ENCODE results near the gene TPH2.

TPH2 gene

GRCh38 chr12:71938728-71939385, at the start of gene TPH2:
Gene TPH2, plus strand, starts transcription at chr12:71938845. Its CDS starts 142 bp downstream, at chr12:71938987.
- H3K36me3 Mint-ChIP-seq (ENCODE audit: insufficient read depth) = no peaks in the 10 kb centered on the region
- peaks cover 6% of the 10 kb centered on the region for H3K4me1 Mint-ChIP-seq
- no peak within 1 kb of the TSS for H3K27ac Mint-ChIP-seq (ENCODE audit: low read depth)
- no peak within 1 kb of the TSS for H3K4me3 Mint-ChIP-seq
- peaks cover 71% of the 10 kb centered on the region for H3K27me3 Mint-ChIP-seq
- no peaks in the 10 kb centered on the region for H3K9me3 Mint-ChIP-seq
- ATAC-seq (replicated peaks; ENCODE audit: extremely low read depth, poor library complexity, severe bottlenecking) (no peak), DNase-seq (ENCODE audit: low spot score in 2 of 2) (no peak)

GRCh38 chr12:71890475-71890874, 48.2 kb upstream of the TPH2 start:
- Mint-ChIP-seq H3K4me3 (no peak overlapping the region), H3K4me1 (peaks cover 24% of the 10 kb centered on the region), H3K9me3 (no peaks in the 10 kb centered on the region), H3K27me3 (no peaks in the 10 kb centered on the region), H3K27ac (ENCODE audit: low read depth) (no peak overlapping the region), H3K36me3 (ENCODE audit: insufficient read depth) (peaks cover 24% of the 10 kb centered on the region)
- DNase-seq (ENCODE audit: low spot score in 2 of 2) (no peak), ATAC-seq (replicated peaks; ENCODE audit: extremely low read depth, poor library complexity, severe bottlenecking) (no peak)

- DNase-seq (ENCODE audit: low spot score in 2 of 2) (no peak), ATAC-seq (replicated peaks; ENCODE audit: extremely low read depth, poor library complexity, severe bottlenecking) (no peak)
- Mint-ChIP-seq H3K9me3 (no peaks in the 10 kb centered on the region), H3K4me3 (no peak overlapping the region), H3K27ac (ENCODE audit: low read depth) (peak overlapping the region; percentile 79), H3K4me1 (peaks cover 20% of the 10 kb centered on the region), H3K27me3 (no peaks in the 10 kb centered on the region), H3K36me3 (ENCODE audit: insufficient read depth) (peaks cover 30% of the 10 kb centered on the region)
Measured at GRCh38 chr12:71892059-71892458, 46.6 kb upstream of the TPH2 start.

GRCh38 chr12:71896205-71896882, 42.3 kb upstream of the TPH2 start:
- DNase-seq (ENCODE audit: low spot score in 2 of 2) = no peak
- ATAC-seq (replicated peaks; ENCODE audit: extremely low read depth, poor library complexity, severe bottlenecking) = no peak
- no peaks in the 10 kb centered on the region for H3K27me3 Mint-ChIP-seq
- H3K9me3 Mint-ChIP-seq = no peaks in the 10 kb centered on the region
- H3K36me3 Mint-ChIP-seq (ENCODE audit: insufficient read depth) = peaks cover 33% of the 10 kb centered on the region
- H3K27ac Mint-ChIP-seq (ENCODE audit: low read depth) = no peak overlapping the region
- no peak overlapping the region for H3K4me3 Mint-ChIP-seq
- H3K4me1 Mint-ChIP-seq = peaks cover 9% of the 10 kb centered on the region

- no peak overlapping the region for H3K27ac Mint-ChIP-seq (ENCODE audit: low read depth)
- peaks cover 39% of the 10 kb centered on the region for H3K36me3 Mint-ChIP-seq (ENCODE audit: insufficient read depth)
- DNase-seq (ENCODE audit: low spot score in 2 of 2) (no peak), ATAC-seq (replicated peaks; ENCODE audit: extremely low read depth, poor library complexity, severe bottlenecking) (no peak)
- no peaks in the 10 kb centered on the region for H3K9me3 Mint-ChIP-seq
- H3K4me3 Mint-ChIP-seq = no peak overlapping the region
- H3K27me3 Mint-ChIP-seq = no peaks in the 10 kb centered on the region
- peaks cover 9% of the 10 kb centered on the region for H3K4me1 Mint-ChIP-seq
Measured at GRCh38 chr12:71900091-71900490, 38.6 kb upstream of the TPH2 start.

- Mint-ChIP-seq H3K36me3 (ENCODE audit: insufficient read depth) (peaks cover 43% of the 10 kb centered on the region), H3K27ac (ENCODE audit: low read depth) (no peak overlapping the region), H3K9me3 (no peaks in the 10 kb centered on the region), H3K27me3 (no peaks in the 10 kb centered on the region), H3K4me1 (peaks cover 9% of the 10 kb centered on the region), H3K4me3 (no peak overlapping the region)
- DNase-seq (ENCODE audit: low spot score in 2 of 2) (no peak), ATAC-seq (replicated peaks; ENCODE audit: extremely low read depth, poor library complexity, severe bottlenecking) (no peak)
Measured at GRCh38 chr12:71904629-71905028, 34.0 kb upstream of the TPH2 start.

- Mint-ChIP-seq H3K9me3 (no peaks in the 10 kb centered on the region), H3K27me3 (peaks cover 44% of the 10 kb centered on the region), H3K27ac (ENCODE audit: low read depth) (no peak overlapping the region), H3K4me1 (peaks cover 6% of the 10 kb centered on the region), H3K4me3 (no peak overlapping the region), H3K36me3 (ENCODE audit: insufficient read depth) (no peaks in the 10 kb centered on the region)
- no peak for ATAC-seq (replicated peaks; ENCODE audit: extremely low read depth, poor library complexity, severe bottlenecking)
- DNase-seq (ENCODE audit: low spot score in 2 of 2) = no peak
Measured at GRCh38 chr12:71935594-71935993, 3.1 kb upstream of the TPH2 start.

GRCh38 chr12:71940068-71940467, 1.4 kb downstream of the TPH2 start:
- Mint-ChIP-seq H3K4me3 (no peak overlapping the region), H3K36me3 (ENCODE audit: insufficient read depth) (no peaks in the 10 kb centered on the region), H3K27ac (ENCODE audit: low read depth) (no peak overlapping the region), H3K4me1 (peaks cover 6% of the 10 kb centered on the region), H3K9me3 (no peaks in the 10 kb centered on the region), H3K27me3 (peaks cover 80% of the 10 kb centered on the region)
- DNase-seq (ENCODE audit: low spot score in 2 of 2) (no peak), ATAC-seq (replicated peaks; ENCODE audit: extremely low read depth, poor library complexity, severe bottlenecking) (no peak)

- ATAC-seq (replicated peaks; ENCODE audit: extremely low read depth, poor library complexity, severe bottlenecking) (no peak), DNase-seq (ENCODE audit: low spot score in 2 of 2) (no peak)
- H3K4me1 Mint-ChIP-seq = peaks cover 6% of the 10 kb centered on the region
- peaks cover 91% of the 10 kb centered on the region for H3K27me3 Mint-ChIP-seq
- no peaks in the 10 kb centered on the region for H3K9me3 Mint-ChIP-seq
- no peaks in the 10 kb centered on the region for H3K36me3 Mint-ChIP-seq (ENCODE audit: insufficient read depth)
- no peak overlapping the region for H3K4me3 Mint-ChIP-seq
- no peak overlapping the region for H3K27ac Mint-ChIP-seq (ENCODE audit: low read depth)
Measured at GRCh38 chr12:71941174-71941573, 2.5 kb downstream of the TPH2 start.

GRCh38 chr12:71942259-71942658, 3.6 kb downstream of the TPH2 start:
- H3K4me1 Mint-ChIP-seq = peaks cover 6% of the 10 kb centered on the region
- ATAC-seq (replicated peaks; ENCODE audit: extremely low read depth, poor library complexity, severe bottlenecking) = no peak
- no peak overlapping the region for H3K4me3 Mint-ChIP-seq
- peaks cover 88% of the 10 kb centered on the region for H3K27me3 Mint-ChIP-seq
- DNase-seq (ENCODE audit: low spot score in 2 of 2) = no peak
- no peak overlapping the region for H3K27ac Mint-ChIP-seq (ENCODE audit: low read depth)
- no peaks in the 10 kb centered on the region for H3K36me3 Mint-ChIP-seq (ENCODE audit: insufficient read depth)
- H3K9me3 Mint-ChIP-seq = no peaks in the 10 kb centered on the region

GRCh38 chr12:71942703-71943102, 4.1 kb downstream of the TPH2 start:
- peaks cover 84% of the 10 kb centered on the region for H3K27me3 Mint-ChIP-seq
- H3K4me1 Mint-ChIP-seq = peaks cover 6% of the 10 kb centered on the region
- H3K27ac Mint-ChIP-seq (ENCODE audit: low read depth) = no peak overlapping the region
- H3K9me3 Mint-ChIP-seq = no peaks in the 10 kb centered on the region
- no peak for DNase-seq (ENCODE audit: low spot score in 2 of 2)
- H3K36me3 Mint-ChIP-seq (ENCODE audit: insufficient read depth) = no peaks in the 10 kb centered on the region
- no peak for ATAC-seq (replicated peaks; ENCODE audit: extremely low read depth, poor library complexity, severe bottlenecking)
- H3K4me3 Mint-ChIP-seq = no peak overlapping the region

GRCh38 chr12:71945121-71945520, 6.5 kb downstream of the TPH2 start:
- ATAC-seq (replicated peaks; ENCODE audit: extremely low read depth, poor library complexity, severe bottlenecking) (no peak), DNase-seq (ENCODE audit: low spot score in 2 of 2) (no peak)
- Mint-ChIP-seq H3K27ac (ENCODE audit: low read depth) (no peak overlapping the region), H3K36me3 (ENCODE audit: insufficient read depth) (no peaks in the 10 kb centered on the region), H3K27me3 (peaks cover 64% of the 10 kb centered on the region), H3K4me3 (no peak overlapping the region), H3K9me3 (no peaks in the 10 kb centered on the region), H3K4me1 (no peaks in the 10 kb centered on the region)

- H3K4me3 Mint-ChIP-seq = no peak overlapping the region
- H3K36me3 Mint-ChIP-seq (ENCODE audit: insufficient read depth) = no peaks in the 10 kb centered on the region
- DNase-seq (ENCODE audit: low spot score in 2 of 2) (no peak), ATAC-seq (replicated peaks; ENCODE audit: extremely low read depth, poor library complexity, severe bottlenecking) (no peak)
- H3K27ac Mint-ChIP-seq (ENCODE audit: low read depth) = no peak overlapping the region
- H3K27me3 Mint-ChIP-seq = peaks cover 60% of the 10 kb centered on the region
- H3K9me3 Mint-ChIP-seq = no peaks in the 10 kb centered on the region
- no peaks in the 10 kb centered on the region for H3K4me1 Mint-ChIP-seq
Measured at GRCh38 chr12:71945883-71946282, 7.2 kb downstream of the TPH2 start.

Measured in central memory CD8-positive, alpha-beta T cell (primary cell).